HG02759 (cell line): Measurements from ENCODE around the gene ZNF106.
A peak's percentile ranks its signal among the peaks of the same experiment; 100 is the strongest.

Experiments used
- ATAC-seq: cut with Tn5 transposase; IDR thresholded peaks from one replicate; pipeline ENCODE4 v1.9.1; 2021; ENCODE audit warnings: mild to moderate bottlenecking, moderate library complexity; ENCODE audit not compliant: unreplicated experiment

ZNF106 gene

DNA sequence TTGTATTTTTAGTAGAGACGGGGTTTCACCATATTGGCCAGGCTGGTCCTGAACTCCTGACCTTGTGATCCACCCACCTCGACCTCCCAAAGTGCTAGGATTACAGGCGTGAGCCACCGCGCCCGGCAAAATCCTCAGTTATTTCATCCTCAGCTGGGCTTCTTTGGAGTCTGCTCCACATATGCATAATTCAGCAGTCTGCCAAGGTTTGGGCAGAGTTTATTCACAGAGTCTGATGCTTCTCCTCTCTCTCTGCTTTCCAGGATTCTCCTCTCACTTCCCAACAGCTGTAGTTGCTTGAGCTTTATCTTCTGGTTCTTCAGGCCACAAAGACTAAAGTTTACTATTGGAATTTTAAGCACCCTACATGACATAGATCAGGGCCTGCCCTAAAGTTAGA is 8.2 kb downstream of the ZNF106 start:
- no peak for ATAC-seq

GRCh38 chr15:42474827-42475226 is 16.1 kb downstream of the ZNF106 start:
- no peak for ATAC-seq

GRCh38 chr15:42471002-42471401 is 19.9 kb downstream of the ZNF106 start:
- no peak for ATAC-seq

DNA sequence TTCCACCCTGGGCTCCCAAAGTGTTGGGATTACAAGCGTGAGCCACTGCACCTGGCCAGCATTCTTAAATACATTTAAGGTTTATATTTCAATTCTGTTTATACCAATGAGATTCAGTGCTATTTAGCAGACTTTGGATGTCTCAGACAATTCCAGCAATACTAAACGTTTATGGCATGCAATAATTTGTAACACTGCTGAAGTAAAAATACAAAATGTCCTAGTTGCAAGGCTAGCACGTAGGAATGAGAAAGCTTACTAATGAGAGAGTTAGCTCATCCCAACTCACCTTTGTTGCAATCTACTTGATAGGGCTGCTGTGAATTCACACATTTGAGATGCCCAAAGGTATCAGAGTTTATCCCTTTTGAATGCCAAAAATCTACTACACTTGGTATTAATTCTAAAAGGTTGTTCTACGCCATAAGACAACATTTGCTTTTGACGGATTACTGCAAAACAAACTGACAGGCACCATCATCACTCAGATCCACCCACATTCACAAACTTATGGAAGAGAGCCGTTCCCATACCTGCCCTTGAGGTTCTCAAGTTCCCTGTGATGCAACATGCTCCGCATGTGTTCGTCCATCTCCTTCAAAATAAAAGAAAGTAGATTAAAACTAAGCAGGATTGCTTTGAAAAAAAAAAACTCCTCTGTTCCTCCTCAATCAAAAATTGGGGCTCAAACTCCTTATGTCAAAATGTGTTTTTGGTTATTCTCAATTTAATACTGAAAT is 25.3 kb downstream of the ZNF106 start:
- ATAC-seq = no peak

GRCh38 chr15:42461261-42461660 is 29.7 kb downstream of the ZNF106 start:
- ATAC-seq = no peak

DNA sequence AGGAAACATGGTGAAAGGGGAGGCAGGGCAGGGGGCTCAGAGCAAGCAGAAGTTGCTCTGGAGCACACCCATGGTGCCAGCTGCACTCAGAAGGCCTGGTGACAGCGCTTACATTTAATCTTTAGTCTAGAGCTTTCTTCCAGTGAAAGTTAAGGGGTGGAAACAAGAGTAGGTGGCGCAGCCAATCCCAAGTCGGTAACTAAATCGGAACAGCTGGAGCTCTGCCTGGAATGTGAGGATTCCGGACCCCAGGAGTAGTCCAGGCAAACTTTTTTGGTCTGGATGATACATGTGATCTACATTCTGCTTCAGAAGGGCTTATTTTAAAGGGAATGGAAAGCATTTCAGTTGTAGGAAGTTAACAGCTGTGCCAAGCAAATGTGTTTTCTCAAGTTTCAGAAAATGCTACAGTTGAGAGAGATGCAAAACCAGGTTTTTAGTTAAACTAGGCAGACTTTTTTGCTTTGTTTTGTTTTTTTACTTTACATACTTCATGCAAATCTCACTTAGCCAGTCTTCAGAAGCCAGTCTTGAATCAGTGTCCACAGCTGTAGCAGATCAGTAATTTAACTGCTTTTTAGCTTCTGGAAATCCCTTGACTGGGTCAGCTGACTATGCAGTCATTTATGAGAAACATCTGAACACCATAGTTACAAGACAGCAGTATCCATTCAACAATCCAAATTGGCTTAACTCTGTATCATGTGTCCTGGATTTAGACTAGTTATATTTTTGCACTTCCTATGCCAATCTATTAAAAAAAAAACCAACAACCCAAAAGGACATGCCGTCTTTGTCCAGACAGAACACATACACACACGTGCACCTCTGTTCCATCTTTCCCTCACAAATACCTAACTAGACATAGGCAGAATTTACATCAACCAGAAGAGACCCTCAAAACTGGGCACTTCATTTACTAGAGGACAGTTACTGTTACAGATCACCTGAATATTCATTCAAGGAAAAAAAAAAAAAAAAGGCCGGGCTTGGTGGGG is 33.2 kb downstream of the ZNF106 start:
- ATAC-seq = peak; percentile 85

GRCh38 chr15:42456971-42457370 is 34.0 kb downstream of the ZNF106 start:
- ATAC-seq = no peak

- no peak for ATAC-seq
These were observed 34.4 kb downstream of the ZNF106 start for GRCh38 chr15:42456531-42456930.

DNA sequence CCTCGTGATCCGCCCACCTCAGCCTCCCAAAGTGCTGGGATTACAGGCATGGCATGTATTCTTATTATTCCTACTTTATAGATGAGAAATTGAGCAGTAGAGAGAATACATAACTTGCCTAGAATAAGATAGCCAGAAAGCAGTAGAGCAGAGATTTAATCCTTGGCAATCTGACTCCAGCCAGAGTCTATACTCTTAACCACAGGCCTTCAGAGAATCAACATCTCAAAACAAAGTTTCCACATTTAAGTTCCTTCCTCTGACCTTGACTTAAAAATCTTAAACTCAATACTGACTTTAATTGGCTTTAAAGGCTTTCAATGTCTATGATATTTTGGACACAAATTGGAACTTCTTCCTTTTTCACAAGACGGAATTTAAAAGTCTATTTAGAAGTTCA is 37.1 kb downstream of the ZNF106 start:
- ATAC-seq = no peak

- no peak for ATAC-seq
These were observed 40.5 kb downstream of the ZNF106 start for GRCh38 chr15:42450425-42450790.

DNA sequence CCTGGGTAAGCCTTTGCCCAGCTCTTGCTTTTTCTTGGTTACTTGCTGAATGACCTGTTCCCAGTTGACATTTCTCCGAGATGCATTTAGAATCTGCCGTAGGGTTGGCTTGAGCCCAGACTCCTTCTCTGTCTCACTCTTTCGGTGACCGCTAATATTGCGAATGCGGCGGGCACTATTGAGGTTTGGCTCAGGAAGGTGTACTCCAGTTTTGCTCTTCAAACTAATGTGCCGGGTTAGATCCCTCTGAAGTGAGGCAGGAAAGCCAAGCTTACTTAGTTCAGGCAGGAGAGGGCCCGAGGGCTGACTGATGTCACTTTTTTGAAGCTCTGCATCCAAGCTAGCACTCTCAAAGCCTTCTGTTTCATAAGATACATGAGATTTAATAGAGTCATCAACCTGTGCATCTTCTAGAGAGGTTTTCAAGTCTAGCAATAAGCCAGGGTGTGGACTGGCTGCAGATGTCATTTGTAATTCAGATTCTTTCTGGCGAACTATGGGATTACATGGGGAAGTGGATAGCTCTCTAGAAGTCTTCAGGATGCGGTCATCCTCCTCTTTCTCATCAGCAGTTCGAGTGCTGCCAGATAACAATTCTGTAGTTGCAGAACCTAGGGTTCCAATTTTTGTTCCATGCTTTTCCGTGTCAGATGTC is 41.0 kb downstream of the ZNF106 start:
- ATAC-seq = no peak

GRCh38 chr15:42448281-42448680 is 42.7 kb downstream of the ZNF106 start:
- no peak for ATAC-seq

DNA sequence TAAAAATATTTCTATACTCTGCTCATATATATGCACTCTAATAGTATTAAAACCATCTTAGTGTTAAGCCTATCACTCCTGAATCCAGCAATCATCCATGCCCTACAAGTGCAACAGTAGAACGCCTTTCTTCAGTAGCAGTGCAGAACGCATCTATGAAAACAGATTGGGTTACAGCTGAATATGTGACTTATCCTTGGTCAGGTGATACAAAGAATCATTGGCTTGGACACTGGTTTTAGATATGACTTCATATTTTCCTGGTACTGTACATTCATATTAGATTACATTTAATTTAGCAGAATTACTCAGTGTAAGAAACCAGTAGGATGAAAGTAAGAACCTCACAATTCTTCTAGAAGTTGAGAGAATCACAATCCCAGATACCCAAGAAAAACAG is 43.3 kb downstream of the ZNF106 start:
- no peak for ATAC-seq

GRCh38 chr15:42445551-42445950 is 45.4 kb downstream of the ZNF106 start:
- no peak for ATAC-seq

DNA sequence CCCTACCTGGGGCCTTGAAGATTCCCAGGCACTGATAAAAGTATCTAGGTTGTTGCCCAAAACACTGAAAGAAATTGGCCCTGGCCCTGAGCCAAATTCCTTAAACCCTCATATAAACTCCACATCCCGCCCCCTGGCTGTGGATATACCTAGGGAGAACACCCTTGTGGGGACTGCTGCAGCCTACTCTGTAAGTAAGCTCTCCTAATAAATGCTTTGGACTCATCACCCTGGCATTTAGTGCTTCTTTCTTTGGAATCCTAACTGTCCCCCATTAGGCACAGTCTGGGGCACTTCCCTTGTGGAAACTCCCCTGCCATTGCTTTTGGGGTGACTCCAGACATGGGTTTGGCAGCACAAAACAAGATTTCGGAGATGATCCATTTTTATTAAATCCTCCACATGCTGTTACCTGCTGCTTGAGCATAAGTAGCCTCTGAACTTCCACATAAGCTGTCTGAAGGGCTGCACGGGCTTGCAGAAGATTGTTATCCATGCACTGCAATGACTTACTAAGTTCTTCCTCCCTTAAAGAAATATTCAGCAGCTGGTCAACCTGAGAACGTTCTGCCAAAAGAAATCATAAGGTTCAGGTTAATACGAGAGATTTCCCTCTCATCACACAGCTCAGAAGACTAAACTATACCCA is 46.4 kb downstream of the ZNF106 start:
- no peak for ATAC-seq

- ATAC-seq = no peak
These were observed 63.3 kb downstream of the ZNF106 start for GRCh38 chr15:42427429-42428223.

- ATAC-seq = no peak
These were observed 69.6 kb downstream of the ZNF106 start for GRCh38 chr15:42421376-42421775.

GRCh38 chr15:42419369-42419768 is 71.6 kb downstream of the ZNF106 start:
- no peak for ATAC-seq

GRCh38 chr15:42413920-42414319 is 77.0 kb downstream of the ZNF106 start:
- no peak for ATAC-seq

- no peak for ATAC-seq
These were observed 79.1 kb downstream of the ZNF106 start for GRCh38 chr15:42411884-42412283.
